B cell (primary cell): ENCODE measurements around the gene TBX18.

ENCODE experiments used
- EZH2 ChIP-seq: IDR thresholded peaks from 2 replicates; pipeline ENCODE4 v1.6.1; 2012; ENCODE audit warnings: borderline replicate concordance, low read depth, mild to moderate bottlenecking, moderate library complexity, low read length; ENCODE audit not compliant: insufficient read depth, poor library complexity, severe bottlenecking
- TF ChIP-seq, protein P1 (sequence below): fragments of 200-600 bp; IDR thresholded peaks from one replicate; pipeline ENCODE4 v1.8.0; 2022; ENCODE audit warnings: antibody characterized with exemption, mild to moderate bottlenecking

DNA sequence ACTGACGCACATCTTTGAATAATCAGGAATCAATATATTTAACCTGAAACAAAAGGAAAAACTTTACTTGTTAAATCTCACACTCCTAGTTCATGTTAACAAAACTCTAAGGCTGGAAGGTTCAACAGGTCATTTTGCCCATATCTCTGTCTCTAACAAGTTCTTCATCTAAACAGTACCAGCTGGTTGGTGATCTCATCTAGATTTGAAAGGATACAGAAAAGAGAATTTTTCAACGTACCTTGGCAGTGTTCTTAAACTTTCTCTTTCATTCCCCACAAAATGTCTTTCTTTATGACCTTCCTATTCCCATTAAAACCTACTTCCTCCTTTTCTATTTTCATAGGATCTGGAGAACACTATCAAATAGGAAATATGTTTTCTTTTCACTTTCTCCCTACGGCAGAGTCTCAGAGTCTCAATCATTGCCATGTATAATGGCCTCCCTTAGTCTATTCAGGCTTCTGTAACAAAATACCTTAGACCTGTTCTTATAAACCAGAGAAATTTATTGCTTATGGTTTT lies 111.3 kb downstream of the TBX18 start:
- TF ChIP-seq, protein P1, sequence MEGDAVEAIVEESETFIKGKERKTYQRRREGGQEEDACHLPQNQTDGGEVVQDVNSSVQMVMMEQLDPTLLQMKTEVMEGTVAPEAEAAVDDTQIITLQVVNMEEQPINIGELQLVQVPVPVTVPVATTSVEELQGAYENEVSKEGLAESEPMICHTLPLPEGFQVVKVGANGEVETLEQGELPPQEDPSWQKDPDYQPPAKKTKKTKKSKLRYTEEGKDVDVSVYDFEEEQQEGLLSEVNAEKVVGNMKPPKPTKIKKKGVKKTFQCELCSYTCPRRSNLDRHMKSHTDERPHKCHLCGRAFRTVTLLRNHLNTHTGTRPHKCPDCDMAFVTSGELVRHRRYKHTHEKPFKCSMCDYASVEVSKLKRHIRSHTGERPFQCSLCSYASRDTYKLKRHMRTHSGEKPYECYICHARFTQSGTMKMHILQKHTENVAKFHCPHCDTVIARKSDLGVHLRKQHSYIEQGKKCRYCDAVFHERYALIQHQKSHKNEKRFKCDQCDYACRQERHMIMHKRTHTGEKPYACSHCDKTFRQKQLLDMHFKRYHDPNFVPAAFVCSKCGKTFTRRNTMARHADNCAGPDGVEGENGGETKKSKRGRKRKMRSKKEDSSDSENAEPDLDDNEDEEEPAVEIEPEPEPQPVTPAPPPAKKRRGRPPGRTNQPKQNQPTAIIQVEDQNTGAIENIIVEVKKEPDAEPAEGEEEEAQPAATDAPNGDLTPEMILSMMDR: no peak
- no peak for TF ChIP-seq EZH2
